Measurements from ENCODE around the gene PDCL2.

GRCh38 chr4:55560096-55560495 lies 31.9 kb downstream of the PDCL2 start:
- TF ChIP-seq, protein P1, sequence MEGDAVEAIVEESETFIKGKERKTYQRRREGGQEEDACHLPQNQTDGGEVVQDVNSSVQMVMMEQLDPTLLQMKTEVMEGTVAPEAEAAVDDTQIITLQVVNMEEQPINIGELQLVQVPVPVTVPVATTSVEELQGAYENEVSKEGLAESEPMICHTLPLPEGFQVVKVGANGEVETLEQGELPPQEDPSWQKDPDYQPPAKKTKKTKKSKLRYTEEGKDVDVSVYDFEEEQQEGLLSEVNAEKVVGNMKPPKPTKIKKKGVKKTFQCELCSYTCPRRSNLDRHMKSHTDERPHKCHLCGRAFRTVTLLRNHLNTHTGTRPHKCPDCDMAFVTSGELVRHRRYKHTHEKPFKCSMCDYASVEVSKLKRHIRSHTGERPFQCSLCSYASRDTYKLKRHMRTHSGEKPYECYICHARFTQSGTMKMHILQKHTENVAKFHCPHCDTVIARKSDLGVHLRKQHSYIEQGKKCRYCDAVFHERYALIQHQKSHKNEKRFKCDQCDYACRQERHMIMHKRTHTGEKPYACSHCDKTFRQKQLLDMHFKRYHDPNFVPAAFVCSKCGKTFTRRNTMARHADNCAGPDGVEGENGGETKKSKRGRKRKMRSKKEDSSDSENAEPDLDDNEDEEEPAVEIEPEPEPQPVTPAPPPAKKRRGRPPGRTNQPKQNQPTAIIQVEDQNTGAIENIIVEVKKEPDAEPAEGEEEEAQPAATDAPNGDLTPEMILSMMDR (IDR thresholded peaks at IDR 0.05 in 8 of 11, conservative IDR thresholded peaks at IDR 0.05 in 3 of 11), result no peak
- TF ChIP-seq POLR2A (IDR thresholded peaks at IDR 0.05) (no peak), POLR2AphosphoS5 (IDR thresholded peaks at IDR 0.05) (no peak)

Measured in spleen (tissue), 7 donors.